Measurements from ENCODE around the gene NIT1. TPM values are rescaled to one million over a fixed set of nuclear protein-coding genes. Genes with fewer than 3 reads are reported as not detected.

Gene NIT1
- total RNA-seq, 1 experiment from 2014 or later = 65.9 TPM

DNA sequence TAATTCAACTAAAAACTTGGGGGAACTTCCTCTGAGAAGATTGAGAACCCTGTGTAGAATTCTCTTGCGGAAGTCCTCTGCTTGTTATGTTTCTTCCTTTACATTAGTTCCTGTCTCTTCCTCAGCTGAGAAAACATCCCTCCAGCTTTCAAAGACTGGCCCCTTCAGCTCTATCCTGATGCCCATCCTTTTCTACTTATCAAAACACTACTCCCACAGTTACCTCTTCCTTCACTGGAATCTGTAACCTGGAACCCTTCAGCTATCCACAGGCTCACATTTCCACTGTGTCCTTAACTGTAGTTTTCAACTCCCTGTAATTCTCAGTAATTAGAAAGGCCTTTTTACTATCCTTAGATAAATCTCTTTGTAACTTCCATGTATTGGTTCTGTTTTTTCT lies 20.5 kb downstream of the NIT1 start:
- no peak overlapping the region for H3K4me2 ChIP-seq (ENCODE audit: low read length)
- ATAC-seq = no peak
- POLR2A ChIA-PET = no interaction called here
- RAD21 ChIA-PET (ENCODE audit: low non-redundant PET in 1 of 2, low total read pairs in 2 of 2, uncharacterized antibody in 2 of 2, unreplicated experiment in 2 of 2) = no interaction called here
- no peaks in the 10 kb centered on the region for H3K9me2 ChIP-seq (ENCODE audit: insufficient read depth)
- no peaks in the 10 kb centered on the region for H3K36me3 ChIP-seq (ENCODE audit: control insufficient read depth in 1 of 2, insufficient read depth in 2 of 2, low read length in 2 of 2)
- intact Hi-C loops (cut with micrococcal nuclease) = loop anchor here (5.0 kb wide), 1 partner anchor 301 kb away; no protein-coding TSS in a partner anchor
- no peak overlapping the region for H3K9ac ChIP-seq (ENCODE audit: low read length)
- TF ChIP-seq POLR2AphosphoS5 (IDR thresholded peaks at IDR 0.05; ENCODE audit: low read depth, low read length) (no peak), FOSL1 (IDR thresholded peaks at IDR 0.05; ENCODE audit: low read depth) (no peak), SP1 (IDR thresholded peaks at IDR 0.05; ENCODE audit: low read depth) (no peak), ELF1 (IDR thresholded peaks at IDR 0.05; ENCODE audit: borderline replicate concordance, low read depth) (no peak), SRF (IDR thresholded peaks at IDR 0.05; ENCODE audit: low read depth) (no peak), ZNF274 (IDR thresholded peaks at IDR 0.05; ENCODE audit: low read depth, low read length) (no peak), POLR2A (IDR thresholded peaks at IDR 0.05; ENCODE audit: borderline replicate concordance, extremely low read depth, insufficient read depth, insufficient read length) (no peak), ZFX (IDR thresholded peaks at IDR 0.05) (no peak), EZH2 (IDR thresholded peaks at IDR 0.05) (no peak), CEBPB (IDR thresholded peaks at IDR 0.05; ENCODE audit: low read depth) (no peak), JUND (IDR thresholded peaks at IDR 0.05) (no peak), YY1 (IDR thresholded peaks at IDR 0.05; ENCODE audit: extremely low read depth, insufficient replicate concordance, low read depth, low read length) (no peak)
- TF ChIP-seq, protein P1, sequence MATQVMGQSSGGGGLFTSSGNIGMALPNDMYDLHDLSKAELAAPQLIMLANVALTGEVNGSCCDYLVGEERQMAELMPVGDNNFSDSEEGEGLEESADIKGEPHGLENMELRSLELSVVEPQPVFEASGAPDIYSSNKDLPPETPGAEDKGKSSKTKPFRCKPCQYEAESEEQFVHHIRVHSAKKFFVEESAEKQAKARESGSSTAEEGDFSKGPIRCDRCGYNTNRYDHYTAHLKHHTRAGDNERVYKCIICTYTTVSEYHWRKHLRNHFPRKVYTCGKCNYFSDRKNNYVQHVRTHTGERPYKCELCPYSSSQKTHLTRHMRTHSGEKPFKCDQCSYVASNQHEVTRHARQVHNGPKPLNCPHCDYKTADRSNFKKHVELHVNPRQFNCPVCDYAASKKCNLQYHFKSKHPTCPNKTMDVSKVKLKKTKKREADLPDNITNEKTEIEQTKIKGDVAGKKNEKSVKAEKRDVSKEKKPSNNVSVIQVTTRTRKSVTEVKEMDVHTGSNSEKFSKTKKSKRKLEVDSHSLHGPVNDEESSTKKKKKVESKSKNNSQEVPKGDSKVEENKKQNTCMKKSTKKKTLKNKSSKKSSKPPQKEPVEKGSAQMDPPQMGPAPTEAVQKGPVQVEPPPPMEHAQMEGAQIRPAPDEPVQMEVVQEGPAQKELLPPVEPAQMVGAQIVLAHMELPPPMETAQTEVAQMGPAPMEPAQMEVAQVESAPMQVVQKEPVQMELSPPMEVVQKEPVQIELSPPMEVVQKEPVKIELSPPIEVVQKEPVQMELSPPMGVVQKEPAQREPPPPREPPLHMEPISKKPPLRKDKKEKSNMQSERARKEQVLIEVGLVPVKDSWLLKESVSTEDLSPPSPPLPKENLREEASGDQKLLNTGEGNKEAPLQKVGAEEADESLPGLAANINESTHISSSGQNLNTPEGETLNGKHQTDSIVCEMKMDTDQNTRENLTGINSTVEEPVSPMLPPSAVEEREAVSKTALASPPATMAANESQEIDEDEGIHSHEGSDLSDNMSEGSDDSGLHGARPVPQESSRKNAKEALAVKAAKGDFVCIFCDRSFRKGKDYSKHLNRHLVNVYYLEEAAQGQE (IDR thresholded peaks at IDR 0.05; ENCODE audit: low read depth) = no peak
- TF ChIP-seq, protein P2, sequence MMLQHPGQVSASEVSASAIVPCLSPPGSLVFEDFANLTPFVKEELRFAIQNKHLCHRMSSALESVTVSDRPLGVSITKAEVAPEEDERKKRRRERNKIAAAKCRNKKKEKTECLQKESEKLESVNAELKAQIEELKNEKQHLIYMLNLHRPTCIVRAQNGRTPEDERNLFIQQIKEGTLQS (IDR thresholded peaks at IDR 0.05) = no peak
- TF ChIP-seq, protein P3, sequence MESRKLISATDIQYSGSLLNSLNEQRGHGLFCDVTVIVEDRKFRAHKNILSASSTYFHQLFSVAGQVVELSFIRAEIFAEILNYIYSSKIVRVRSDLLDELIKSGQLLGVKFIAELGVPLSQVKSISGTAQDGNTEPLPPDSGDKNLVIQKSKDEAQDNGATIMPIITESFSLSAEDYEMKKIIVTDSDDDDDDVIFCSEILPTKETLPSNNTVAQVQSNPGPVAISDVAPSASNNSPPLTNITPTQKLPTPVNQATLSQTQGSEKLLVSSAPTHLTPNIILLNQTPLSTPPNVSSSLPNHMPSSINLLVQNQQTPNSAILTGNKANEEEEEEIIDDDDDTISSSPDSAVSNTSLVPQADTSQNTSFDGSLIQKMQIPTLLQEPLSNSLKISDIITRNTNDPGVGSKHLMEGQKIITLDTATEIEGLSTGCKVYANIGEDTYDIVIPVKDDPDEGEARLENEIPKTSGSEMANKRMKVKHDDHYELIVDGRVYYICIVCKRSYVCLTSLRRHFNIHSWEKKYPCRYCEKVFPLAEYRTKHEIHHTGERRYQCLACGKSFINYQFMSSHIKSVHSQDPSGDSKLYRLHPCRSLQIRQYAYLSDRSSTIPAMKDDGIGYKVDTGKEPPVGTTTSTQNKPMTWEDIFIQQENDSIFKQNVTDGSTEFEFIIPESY (IDR thresholded peaks at IDR 0.05; ENCODE audit: extremely low read depth, insufficient replicate concordance, low read length) = no peak
- H2AFZ ChIP-seq (ENCODE audit: low read depth, low read length, poor library complexity, severe bottlenecking) = no peak overlapping the region
- H3K4me3 ChIP-seq (replicated peaks in 1 of 2; ENCODE audit: low read depth in 1 of 2, low read length in 2 of 2) = no peak overlapping the region
- H3K27ac ChIP-seq (ENCODE audit: low read depth, low read length) = no peak overlapping the region
- no TSS peak for BruUV-seq (replicated peaks)
- CTCF ChIA-PET = interaction anchor here (0.9 to 1.4 kb wide), 3 partner anchors 67 to 303 kb away, joined by 3 to 4 read pairs (median 3); no protein-coding TSS in a partner anchor
- H3K79me2 ChIP-seq (ENCODE audit: insufficient read depth, low read length) = peaks cover 13% of the 10 kb centered on the region
- no peak for DNase-seq (ENCODE audit: low read depth, low spot score)
- no peaks in the 10 kb centered on the region for H4K20me1 ChIP-seq (ENCODE audit: insufficient read depth)
- H3K9me3 ChIP-seq (ENCODE audit: control insufficient read depth in 1 of 2, insufficient read depth in 1 of 2, low read depth in 1 of 2, low read length in 2 of 2) = no peaks in the 10 kb centered on the region
- H3K4me1 ChIP-seq (ENCODE audit: control insufficient read depth in 1 of 2, insufficient read depth in 2 of 2, low read length in 2 of 2) = peaks cover 7 to 9% of the 10 kb centered on the region in 2 experiments; a peak in 2 of 4 replicates
- no peaks in the 10 kb centered on the region for H3K27me3 ChIP-seq (ENCODE audit: insufficient read depth, low read length)

All from HCT116 (cell line).